AG04449 (cell line): Measurements from ENCODE around the gene HDAC4.

Experiments used
- CTCF ChIA-PET: fragments of 350-600 bp; formaldehyde crosslinking; extraction: SDS; loops from one replicate; lab custom pipeline; 2021; ENCODE audit warnings: antibody characterized with exemption; lab: Yijun Ruan, JAX
- POLR2A ChIA-PET: fragments of 400-600, 350-600 bp; formaldehyde crosslinking; extraction: SDS; loops from one replicate; lab custom pipeline; 2020; ENCODE audit warnings: antibody characterized with exemption, inconsistent platforms; lab: Yijun Ruan, JAX
- DNase-seq: peaks from one replicate; pipeline ENCODE4 v3.0.0-alpha.2; 2010; ENCODE audit warnings: low read depth, low spot score
- H3K4me3 ChIP-seq: 2 replicates; pipeline ENCODE4 v1.5.1; 2011; ENCODE audit warnings: low read depth, mild to moderate bottlenecking, control low read depth, low read length
- CTCF ChIP-seq: IDR thresholded peaks from one replicate; pipeline ENCODE4 v1.5.1; 2011; ENCODE audit warnings: mild to moderate bottlenecking, moderate library complexity, low read length, control low read depth, inconsistent platforms; ENCODE audit not compliant: insufficient read depth; ENCODE audit errors: missing control alignments

HDAC4 gene

GRCh38 chr2:239037559-239037910 is 363.3 kb downstream of the HDAC4 start:
- ChIA-PET POLR2A (no interaction called here), CTCF (interaction anchor here (1.3 to 1.9 kb wide), 2 partner anchors 69 to 956 kb away, joined by 3 to 10 read pairs; no protein-coding TSS in a partner anchor)
- no peak for DNase-seq
- H3K4me3 ChIP-seq, result no peak overlapping the region
- TF ChIP-seq CTCF, result no peak

GRCh38 chr2:239036819-239037558 is 363.8 kb downstream of the HDAC4 start:
- no peak for TF ChIP-seq CTCF
- no peak overlapping the region for H3K4me3 ChIP-seq
- CTCF ChIA-PET, result interaction anchor here (1.0 to 1.9 kb wide), 4 partner anchors 8 to 956 kb away, joined by 3 to 10 read pairs (median 4); no protein-coding TSS in a partner anchor
- DNase-seq, result no peak
- POLR2A ChIA-PET, result no interaction called here

- POLR2A ChIA-PET, result no interaction called here
- no peak for TF ChIP-seq CTCF
- CTCF ChIA-PET, result interaction anchor here (1.0 to 1.9 kb wide), 4 partner anchors 8 to 957 kb away, joined by 3 to 10 read pairs (median 4); no protein-coding TSS in a partner anchor
- H3K4me3 ChIP-seq, result no peak overlapping the region
- no peak for DNase-seq
Measured at GRCh38 chr2:239035997-239036731, 364.7 kb downstream of the HDAC4 start.

- no peak overlapping the region for H3K4me3 ChIP-seq
- POLR2A ChIA-PET, result no interaction called here
- peak; percentile 91 for TF ChIP-seq CTCF
- CTCF ChIA-PET, result interaction anchor here (1.9 to 2.6 kb wide), 2 partner anchors 71 kb away, joined by 10 to 15 read pairs; no protein-coding TSS in a partner anchor
- no peak for DNase-seq
Measured at GRCh38 chr2:239035361-239035814, 365.4 kb downstream of the HDAC4 start.

- H3K4me3 ChIP-seq, result no peak overlapping the region
- DNase-seq, result no peak
- no peak for TF ChIP-seq CTCF
- POLR2A ChIA-PET, result no interaction called here
- CTCF ChIA-PET, result interaction anchor here (1.0 to 2.6 kb wide), 5 partner anchors 10 to 957 kb away, joined by 3 to 15 read pairs (median 3); no protein-coding TSS in a partner anchor
Measured at GRCh38 chr2:239034561-239035341, 366.1 kb downstream of the HDAC4 start.
